GM13976 (cell line): ENCODE measurements around the gene DAP3.
"Not testable (repeated sequence)": the region's sequence is repeated elsewhere in the genome, so short reads cannot be mapped to it uniquely, and the experiment has no call there.

Experiments used
- DNase-seq: peaks from one replicate; pipeline ENCODE4 v3.0.0; 2012; ENCODE audit warnings: low spot score
- in situ Hi-C: fragments of 300-500 bp; cut with MboI; formaldehyde crosslinking; loops from one replicate; pipeline ENCODE4 v1.12.0; 2022; ENCODE audit warnings: low sequenced_read_pairs, mixed read lengths, inconsistent platforms; ENCODE audit not compliant: unreplicated experiment
- TF ChIP-seq, protein P1 (sequence below): IDR thresholded peaks from 2 replicates; pipeline ENCODE4 v1.5.1; 2012; ENCODE audit warnings: borderline replicate concordance, mild to moderate bottlenecking; ENCODE audit not compliant: insufficient read depth; ENCODE audit errors: extremely low read depth, missing control alignments, control extremely low read depth

Gene DAP3

GRCh38 chr1:155669233-155670162 lies 19.4 kb upstream of the DAP3 start:
- TF ChIP-seq, protein P1, sequence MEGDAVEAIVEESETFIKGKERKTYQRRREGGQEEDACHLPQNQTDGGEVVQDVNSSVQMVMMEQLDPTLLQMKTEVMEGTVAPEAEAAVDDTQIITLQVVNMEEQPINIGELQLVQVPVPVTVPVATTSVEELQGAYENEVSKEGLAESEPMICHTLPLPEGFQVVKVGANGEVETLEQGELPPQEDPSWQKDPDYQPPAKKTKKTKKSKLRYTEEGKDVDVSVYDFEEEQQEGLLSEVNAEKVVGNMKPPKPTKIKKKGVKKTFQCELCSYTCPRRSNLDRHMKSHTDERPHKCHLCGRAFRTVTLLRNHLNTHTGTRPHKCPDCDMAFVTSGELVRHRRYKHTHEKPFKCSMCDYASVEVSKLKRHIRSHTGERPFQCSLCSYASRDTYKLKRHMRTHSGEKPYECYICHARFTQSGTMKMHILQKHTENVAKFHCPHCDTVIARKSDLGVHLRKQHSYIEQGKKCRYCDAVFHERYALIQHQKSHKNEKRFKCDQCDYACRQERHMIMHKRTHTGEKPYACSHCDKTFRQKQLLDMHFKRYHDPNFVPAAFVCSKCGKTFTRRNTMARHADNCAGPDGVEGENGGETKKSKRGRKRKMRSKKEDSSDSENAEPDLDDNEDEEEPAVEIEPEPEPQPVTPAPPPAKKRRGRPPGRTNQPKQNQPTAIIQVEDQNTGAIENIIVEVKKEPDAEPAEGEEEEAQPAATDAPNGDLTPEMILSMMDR = no peak
- in situ Hi-C loops = no loop called here
- DNase-seq = no peak

DNA sequence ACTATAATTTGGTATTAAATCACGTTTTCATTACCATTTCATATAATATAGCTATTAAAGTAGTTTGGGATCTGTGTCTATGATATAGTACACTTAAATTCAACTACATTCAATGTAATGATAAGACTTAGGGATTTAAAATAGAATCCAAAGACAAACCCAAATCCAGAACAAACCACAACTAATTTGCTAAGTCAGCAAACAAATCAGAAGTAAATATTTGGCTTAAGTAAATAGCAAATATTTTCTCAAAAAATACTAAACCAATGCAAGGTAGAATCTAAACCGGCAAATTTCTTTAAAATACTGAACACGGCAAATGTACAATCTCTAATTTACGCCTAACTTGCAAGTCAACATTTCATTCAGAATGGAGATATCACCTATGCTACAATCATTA lies 17.1 kb upstream of the DAP3 start:
- in situ Hi-C loops = no loop called here
- no peak for DNase-seq
- TF ChIP-seq, protein P1 = no peak

DNA sequence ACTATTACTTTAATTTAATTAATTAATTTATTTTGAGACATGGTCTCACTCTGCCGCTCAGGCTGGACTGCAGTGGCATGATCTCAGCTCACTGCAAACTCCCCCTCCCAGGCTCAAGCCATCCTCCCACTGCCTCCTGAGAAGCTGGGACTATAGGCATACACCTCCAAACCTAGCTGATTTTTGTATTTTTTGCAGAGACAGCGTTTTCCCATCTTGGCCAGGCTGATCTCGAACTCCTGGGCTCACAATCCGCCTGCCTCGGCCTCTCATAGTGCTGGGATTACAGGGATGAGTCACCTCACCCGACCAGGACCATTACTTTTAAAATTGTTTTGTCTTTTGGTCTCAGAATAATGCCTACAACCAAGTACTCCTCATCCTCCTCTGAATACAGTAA lies 15.9 kb upstream of the DAP3 start:
- TF ChIP-seq, protein P1 = no peak
- DNase-seq = no peak
- in situ Hi-C loops = no loop called here

DNA sequence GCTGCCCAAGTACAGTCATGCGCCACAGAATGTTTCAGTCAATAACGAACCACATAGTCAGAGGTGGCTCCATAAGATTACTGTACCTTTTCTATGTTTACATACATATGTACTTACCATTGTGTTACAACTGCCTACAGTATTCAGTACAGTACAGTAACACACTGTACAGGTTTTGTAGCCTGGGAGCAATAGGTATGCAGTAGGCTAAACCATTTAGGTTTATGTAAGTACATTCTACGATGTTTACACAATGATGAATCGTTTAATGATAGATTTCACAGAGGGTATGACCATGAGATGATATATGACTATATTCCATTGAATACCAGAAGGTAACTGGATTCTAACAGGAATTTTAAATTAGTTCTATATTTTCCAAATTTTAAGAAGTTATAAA lies 10.9 kb upstream of the DAP3 start:
- no peak for DNase-seq
- in situ Hi-C loops = no loop called here

DNA sequence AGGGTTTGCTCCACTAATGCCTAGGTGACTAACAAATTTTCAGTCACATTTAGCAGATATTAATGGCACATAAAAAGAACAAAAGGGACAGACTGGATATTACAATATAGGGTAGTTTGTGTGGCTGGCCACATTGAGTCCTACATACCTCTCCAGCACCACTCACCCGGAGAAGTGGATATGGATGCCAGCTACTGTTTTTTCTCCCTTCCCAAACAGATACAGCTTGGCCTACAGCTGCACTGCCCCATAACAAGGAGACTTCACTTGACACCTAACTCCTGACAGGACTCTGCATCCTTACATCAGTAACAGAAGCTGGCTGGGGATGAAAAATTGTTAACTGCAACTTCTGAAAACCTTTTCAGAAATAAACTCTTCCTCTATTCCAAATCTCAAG lies 9.9 kb upstream of the DAP3 start:
- DNase-seq, in situ Hi-C loops: not testable (repeated sequence)

More for the DNA sequence above, 10.9 kb upstream of the DAP3 start:
- TF ChIP-seq, protein P1 = no peak

- in situ Hi-C loops = no loop called here
- DNase-seq = no peak
- TF ChIP-seq, protein P1 = no peak
These were observed 8.4 kb upstream of the DAP3 start for GRCh38 chr1:155680531-155680930.

DNA sequence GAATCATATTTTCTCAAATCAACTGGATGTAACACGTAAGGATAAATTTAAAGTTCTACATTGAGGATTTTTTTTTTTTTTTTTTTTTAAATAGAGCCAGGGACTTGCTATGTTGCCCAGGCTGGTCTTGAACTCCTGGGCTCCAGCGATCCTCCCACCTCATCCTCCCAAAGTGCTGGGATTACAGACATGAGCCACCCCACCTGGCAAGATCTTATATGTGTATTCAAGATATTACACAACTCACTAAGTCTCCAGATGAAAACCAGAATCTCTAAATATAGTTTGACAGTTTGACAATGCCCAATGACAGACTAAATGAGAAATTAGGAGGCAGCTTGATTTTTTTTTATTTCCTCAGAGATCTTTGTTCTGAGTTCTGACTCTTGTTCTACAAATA lies 7.1 kb upstream of the DAP3 start:
- in situ Hi-C loops = no loop called here
- TF ChIP-seq, protein P1 = no peak
- DNase-seq = no peak

- DNase-seq, in situ Hi-C loops: not testable (repeated sequence)
These were observed 1.1 kb upstream of the DAP3 start for GRCh38 chr1:155687705-155688323.
